Muscle layer of duodenum (tissue), 2 donors: ENCODE results near the gene PRR15.

Experiments
- H3K27ac ChIP-seq: one replicate; pipeline ENCODE4 v1.7.0; 2013; ENCODE audit warnings: mild to moderate bottlenecking, low read length
- H3K27me3 ChIP-seq: one replicate; pipeline ENCODE4 v1.7.0; 2013; ENCODE audit warnings: low read depth, mild to moderate bottlenecking, control low read depth, low read length
- H3K36me3 ChIP-seq, 2 donors: one replicate each; pipeline ENCODE4 v1.7.0; 2013; ENCODE audit warnings: low read length in 2 of 2, control low read depth in 1 of 2, mild to moderate bottlenecking in 1 of 2; ENCODE audit not compliant: insufficient read depth in 2 of 2, control insufficient read depth in 1 of 2
- H3K4me1 ChIP-seq, 2 donors: one replicate each; pipeline ENCODE4 v1.7.0; 2013; ENCODE audit warnings: low read length in 2 of 2, mild to moderate bottlenecking in 2 of 2, control low read depth in 1 of 2, moderate library complexity in 1 of 2; ENCODE audit not compliant: insufficient read depth in 2 of 2, control insufficient read depth in 1 of 2
- H3K4me3 ChIP-seq, 2 donors: one replicate each; pipeline ENCODE4 v1.7.0; 2013; ENCODE audit warnings: low read length in 2 of 2, low read depth in 1 of 2, mild to moderate bottlenecking in 1 of 2
- H3K9me3 ChIP-seq, 2 donors: one replicate each; pipeline ENCODE4 v1.7.0; 2013; ENCODE audit warnings: low read length in 2 of 2, control low read depth in 1 of 2, mild to moderate bottlenecking in 1 of 2; ENCODE audit not compliant: control insufficient read depth in 1 of 2
- donor health status: healthy.

PRR15 gene

DNA sequence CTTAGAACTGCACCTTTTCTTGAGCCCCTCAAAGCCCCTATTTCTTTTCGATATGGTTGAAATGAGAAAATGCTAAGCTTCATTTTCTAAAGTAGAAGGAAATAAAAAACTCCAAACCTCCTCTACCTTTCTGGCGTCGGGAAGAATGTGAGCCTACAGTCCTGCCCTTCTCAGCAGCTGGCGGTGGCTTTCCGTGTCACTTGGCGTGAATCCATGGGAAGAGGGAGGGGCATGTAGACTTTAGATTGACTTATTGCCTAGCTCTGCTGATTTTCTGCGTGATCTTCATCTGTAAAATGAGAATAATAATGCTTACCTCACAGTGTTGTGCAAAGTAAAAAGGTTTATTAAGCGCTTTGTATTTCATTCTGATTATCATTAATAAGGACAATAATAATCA is 35.0 kb downstream of the PRR15 start:
- Histone ChIP-seq H3K4me3 (no peak overlapping the region), H3K36me3 (no peaks in the 10 kb centered on the region), H3K27me3 (no peaks in the 10 kb centered on the region), H3K4me1 (no peaks in the 10 kb centered on the region), H3K9me3 (no peaks in the 10 kb centered on the region), H3K27ac (no peak overlapping the region)

DNA sequence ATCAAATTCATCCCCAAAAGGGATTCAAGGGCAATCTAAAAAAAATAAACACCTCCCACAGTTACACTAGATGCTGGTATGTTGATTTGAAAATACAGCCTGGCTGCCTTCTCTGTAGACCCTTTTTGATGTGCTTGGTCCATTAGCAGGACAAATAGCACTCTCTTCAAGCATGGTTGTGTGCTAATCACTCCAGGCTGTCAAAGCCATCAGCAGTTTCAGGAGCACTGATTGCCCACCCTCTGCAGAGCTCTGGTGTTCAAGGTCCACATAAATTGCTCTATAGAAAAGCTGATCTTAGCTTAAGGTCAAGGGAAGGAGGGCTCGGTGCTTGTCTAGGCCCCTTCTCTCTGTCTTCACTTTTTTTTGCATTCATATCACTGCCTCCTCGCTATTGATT is 35.4 kb downstream of the PRR15 start:
- H3K9me3 ChIP-seq = no peaks in the 10 kb centered on the region
- no peak overlapping the region for H3K27ac ChIP-seq
- H3K27me3 ChIP-seq = no peaks in the 10 kb centered on the region
- H3K36me3 ChIP-seq = no peaks in the 10 kb centered on the region
- H3K4me1 ChIP-seq = no peaks in the 10 kb centered on the region
- H3K4me3 ChIP-seq = no peak overlapping the region

DNA sequence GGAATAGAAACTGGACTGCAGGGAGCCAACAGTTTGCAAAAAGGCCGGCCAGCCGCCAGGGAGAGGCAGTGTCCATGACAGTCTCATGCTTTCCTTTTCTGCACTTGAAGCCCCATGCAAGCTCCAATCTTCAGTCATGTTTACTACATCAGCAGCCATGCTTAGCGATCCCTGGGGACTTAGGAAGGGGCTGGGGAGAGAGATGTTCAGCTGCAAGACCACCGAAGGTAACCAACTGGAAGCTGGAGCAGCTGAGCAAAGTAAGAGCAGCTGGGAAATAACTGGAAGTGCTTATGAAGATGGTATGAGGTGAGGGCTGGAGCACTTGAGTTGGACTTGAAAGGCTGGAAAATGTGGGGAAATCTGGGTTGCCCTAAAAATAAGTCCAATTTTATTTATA is 37.0 kb downstream of the PRR15 start:
- H3K27ac ChIP-seq = no peak overlapping the region
- H3K4me3 ChIP-seq = no peak overlapping the region
- no peaks in the 10 kb centered on the region for H3K4me1 ChIP-seq
- no peaks in the 10 kb centered on the region for H3K9me3 ChIP-seq
- no peaks in the 10 kb centered on the region for H3K27me3 ChIP-seq
- H3K36me3 ChIP-seq = no peaks in the 10 kb centered on the region

DNA sequence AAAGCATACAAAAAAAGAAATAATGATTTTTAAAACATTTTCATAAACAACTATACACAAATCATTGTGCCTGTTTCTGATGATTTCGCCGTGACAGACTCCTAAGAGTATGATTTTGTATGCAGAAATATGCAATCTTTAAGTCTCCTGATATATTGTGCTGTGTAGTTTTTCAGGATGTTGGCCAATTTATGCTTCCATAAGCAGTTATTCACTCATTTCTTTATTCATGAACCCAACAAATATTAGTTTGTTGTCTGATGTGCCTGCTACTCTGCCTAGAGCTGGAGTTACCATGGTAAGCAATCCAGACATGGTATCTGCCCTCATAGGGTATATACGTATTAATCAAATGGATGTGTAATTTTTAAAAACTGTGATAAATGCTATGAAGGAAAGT is 40.4 kb downstream of the PRR15 start:
- no peaks in the 10 kb centered on the region for H3K36me3 ChIP-seq
- H3K27me3 ChIP-seq = no peaks in the 10 kb centered on the region
- H3K9me3 ChIP-seq = no peaks in the 10 kb centered on the region
- H3K27ac ChIP-seq = no peak overlapping the region
- no peaks in the 10 kb centered on the region for H3K4me1 ChIP-seq
- no peak overlapping the region for H3K4me3 ChIP-seq

DNA sequence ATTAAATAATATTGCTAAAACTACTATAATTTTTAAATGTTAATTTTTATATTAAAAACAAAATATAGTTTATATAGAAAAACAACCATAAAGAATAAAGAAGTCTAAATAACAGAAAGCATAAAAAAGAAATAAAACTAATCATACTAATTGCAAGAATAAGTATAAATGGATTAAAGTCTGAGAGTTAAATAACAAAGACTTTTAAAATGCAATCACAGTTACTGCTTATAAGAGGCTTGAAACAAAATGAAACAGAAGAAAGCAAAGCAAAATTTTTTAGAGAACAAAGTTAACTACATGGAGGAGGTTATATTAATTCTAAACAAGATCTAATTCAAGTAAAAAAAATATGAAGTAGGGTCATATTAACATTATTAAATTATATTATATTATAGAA is 41.1 kb downstream of the PRR15 start:
- Histone ChIP-seq H3K9me3 (no peaks in the 10 kb centered on the region), H3K27ac (no peak overlapping the region), H3K4me3 (no peak overlapping the region), H3K27me3 (no peaks in the 10 kb centered on the region), H3K4me1 (no peaks in the 10 kb centered on the region), H3K36me3 (no peaks in the 10 kb centered on the region)

DNA sequence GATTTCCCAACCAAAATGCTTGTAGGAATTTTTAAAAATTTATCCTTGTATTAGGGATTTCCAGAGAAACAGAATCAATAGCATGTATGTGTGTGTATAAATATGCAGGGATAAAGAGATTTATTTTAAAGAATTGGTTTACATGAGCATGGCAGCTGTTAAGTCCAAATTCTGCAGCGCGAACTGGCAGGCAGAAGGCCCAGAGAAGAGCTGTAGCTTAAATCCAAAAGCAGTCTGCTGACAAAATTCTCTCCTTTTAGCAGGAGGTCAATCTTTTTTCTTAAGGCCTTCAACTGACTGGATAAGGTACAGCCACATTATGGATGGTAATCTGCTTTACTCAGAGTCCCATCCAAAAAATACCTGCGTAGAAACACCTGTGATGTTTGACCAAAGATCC is 42.0 kb downstream of the PRR15 start:
- Histone ChIP-seq H3K36me3 (no peaks in the 10 kb centered on the region), H3K4me1 (no peaks in the 10 kb centered on the region), H3K27me3 (no peaks in the 10 kb centered on the region), H3K9me3 (no peaks in the 10 kb centered on the region), H3K27ac (no peak overlapping the region), H3K4me3 (no peak overlapping the region)

DNA sequence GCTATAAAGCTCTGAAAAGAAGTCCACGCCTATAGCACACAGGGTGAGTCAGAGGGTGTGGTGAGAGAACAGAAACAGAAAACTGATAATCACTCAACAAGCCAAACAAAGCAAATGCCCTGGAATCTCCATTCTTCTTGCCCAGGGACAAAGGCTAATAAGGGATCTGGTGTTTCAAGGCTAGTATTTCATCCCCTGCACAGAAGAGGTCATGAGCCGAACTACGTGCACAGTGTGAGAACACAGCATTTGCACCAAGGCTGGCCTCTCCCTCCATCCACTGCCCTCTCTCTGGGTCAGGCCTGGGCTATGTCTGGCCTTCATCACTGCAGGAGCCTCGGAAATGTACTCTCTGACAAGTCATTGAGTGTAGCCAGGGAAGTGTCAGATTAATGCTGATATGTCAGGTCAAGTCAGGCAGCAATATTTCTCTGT is 42.7 kb downstream of the PRR15 start:
- no peaks in the 10 kb centered on the region for H3K36me3 ChIP-seq
- no peaks in the 10 kb centered on the region for H3K4me1 ChIP-seq
- no peaks in the 10 kb centered on the region for H3K9me3 ChIP-seq
- no peak overlapping the region for H3K27ac ChIP-seq
- H3K4me3 ChIP-seq = no peak overlapping the region
- H3K27me3 ChIP-seq = no peaks in the 10 kb centered on the region

DNA sequence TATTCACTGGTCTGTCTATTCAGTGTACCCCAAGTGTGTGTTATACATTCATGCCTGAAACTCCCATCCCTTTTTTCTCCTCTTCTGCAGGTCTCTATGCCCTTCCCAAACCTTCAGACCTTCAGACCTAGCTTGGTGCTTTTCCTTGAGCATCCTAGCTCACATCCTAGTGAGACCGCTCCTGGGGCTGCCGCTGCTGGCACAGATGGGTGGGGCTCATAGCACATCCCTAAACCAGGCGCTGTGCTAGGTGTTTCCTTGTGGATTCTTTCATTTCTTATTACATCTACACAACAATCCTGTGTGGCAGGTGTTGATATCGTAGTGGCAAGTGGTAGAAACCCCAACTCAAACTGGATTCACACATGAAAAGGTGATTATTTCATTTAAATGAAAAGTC is 43.2 kb downstream of the PRR15 start:
- Histone ChIP-seq H3K9me3 (no peaks in the 10 kb centered on the region), H3K4me3 (no peak overlapping the region), H3K27ac (no peak overlapping the region), H3K27me3 (no peaks in the 10 kb centered on the region), H3K36me3 (no peaks in the 10 kb centered on the region), H3K4me1 (no peaks in the 10 kb centered on the region)

DNA sequence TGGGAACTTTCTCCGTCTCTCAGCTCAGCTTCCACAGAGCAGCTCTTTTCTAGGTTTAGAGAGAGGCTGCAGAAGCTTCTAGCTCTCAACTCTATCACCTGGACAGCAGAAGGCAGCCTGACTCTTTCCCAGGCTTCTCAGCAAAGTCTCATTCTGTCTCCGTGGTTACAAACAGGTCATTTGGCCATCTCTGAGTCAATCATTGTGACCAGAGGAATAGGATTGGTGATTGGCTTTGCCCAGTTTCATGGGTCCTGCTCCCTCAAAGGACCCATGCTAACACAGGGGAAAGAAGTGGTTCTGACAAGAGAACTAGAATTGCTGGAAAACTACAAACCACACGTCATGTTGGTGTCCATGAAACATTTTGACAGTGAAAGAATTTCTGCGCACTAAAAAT is 43.6 kb downstream of the PRR15 start:
- Histone ChIP-seq H3K4me1 (no peaks in the 10 kb centered on the region), H3K27me3 (no peaks in the 10 kb centered on the region), H3K27ac (no peak overlapping the region), H3K36me3 (no peaks in the 10 kb centered on the region), H3K4me3 (no peak overlapping the region), H3K9me3 (no peaks in the 10 kb centered on the region)

DNA sequence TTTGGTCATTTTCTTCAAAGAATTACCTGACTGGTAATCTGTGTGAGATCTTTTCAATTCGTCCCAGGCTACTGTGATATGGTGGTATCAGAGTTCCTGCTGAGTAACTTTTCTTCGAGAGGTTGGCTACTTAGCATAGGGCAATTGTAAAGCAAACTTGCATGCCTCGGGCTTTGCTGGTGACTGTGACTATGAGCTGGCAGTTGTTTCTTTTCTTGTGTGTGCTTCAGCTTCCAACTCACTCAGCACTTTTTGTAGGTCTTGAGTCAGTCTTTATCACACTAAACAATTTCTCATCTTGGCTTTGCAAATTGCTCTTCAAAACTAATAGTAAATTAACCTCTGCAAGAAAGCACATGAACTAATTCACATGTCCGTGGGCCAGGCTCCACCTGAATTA is 44.3 kb downstream of the PRR15 start:
- Histone ChIP-seq H3K27me3 (no peaks in the 10 kb centered on the region), H3K4me3 (no peak overlapping the region), H3K9me3 (no peaks in the 10 kb centered on the region), H3K27ac (no peak overlapping the region), H3K36me3 (no peaks in the 10 kb centered on the region), H3K4me1 (no peaks in the 10 kb centered on the region)

DNA sequence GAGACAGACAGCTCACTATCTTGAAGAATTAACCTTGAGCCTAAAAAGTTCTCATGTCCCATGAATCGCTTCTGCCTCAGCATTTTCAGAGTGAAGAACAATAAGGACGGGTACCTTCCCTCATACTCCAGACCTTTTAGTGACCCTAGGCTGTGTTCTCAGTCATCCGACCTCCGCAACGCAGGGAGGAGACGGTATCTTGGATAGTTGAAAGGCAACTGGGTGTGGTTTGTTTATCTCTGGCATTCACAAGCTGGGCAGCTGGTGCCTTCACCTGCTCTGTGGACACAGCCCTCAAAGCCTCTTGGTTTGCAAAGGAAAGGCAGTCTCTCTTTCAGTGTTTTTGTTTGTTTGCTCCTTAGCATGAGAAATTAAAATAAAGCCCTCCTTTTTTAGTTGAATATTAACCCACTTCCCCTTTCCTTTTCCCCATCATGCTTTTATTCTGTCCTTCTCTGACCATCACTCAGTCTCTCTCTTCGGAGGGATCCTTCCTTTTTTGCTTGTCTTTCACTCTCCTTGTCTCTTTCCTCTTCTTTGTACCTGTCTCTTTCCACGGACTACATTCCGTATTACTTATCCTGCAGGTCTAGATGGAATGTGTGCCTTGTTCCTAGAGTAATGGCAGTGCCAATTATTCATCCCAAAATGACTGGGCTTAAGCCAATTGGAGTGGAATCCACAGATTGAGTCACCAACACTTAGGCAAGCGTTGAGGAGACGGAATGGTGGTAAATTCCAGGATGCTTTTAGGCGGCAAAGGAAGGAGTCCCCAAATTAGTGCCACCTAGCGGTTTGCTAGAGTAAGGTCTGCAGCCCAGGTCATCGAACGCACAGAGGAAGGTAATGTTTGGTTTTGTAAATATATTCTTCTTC is 45.8 kb downstream of the PRR15 start:
- Histone ChIP-seq H3K36me3 (no peaks in the 10 kb centered on the region), H3K4me1 (no peaks in the 10 kb centered on the region)

DNA sequence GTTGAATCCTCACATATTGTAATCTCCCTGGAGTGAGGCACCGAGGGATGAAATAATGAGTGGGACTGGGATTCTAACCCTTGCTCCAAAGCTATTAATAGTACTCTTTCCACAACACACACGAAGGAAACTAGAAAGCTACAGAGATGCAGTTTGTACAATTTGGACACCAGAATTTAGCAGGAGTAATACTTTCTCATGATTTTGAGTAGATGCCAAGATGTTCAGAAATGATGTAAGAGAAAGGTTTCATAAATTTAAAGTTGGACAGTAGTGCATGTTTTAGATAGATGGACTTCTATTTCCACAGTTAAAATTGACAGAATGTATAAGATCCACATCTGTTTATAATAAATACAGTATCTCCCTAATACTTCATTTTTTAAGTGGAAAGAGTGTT is 46.5 kb downstream of the PRR15 start:
- H3K4me3 ChIP-seq = no peak overlapping the region
- no peaks in the 10 kb centered on the region for H3K36me3 ChIP-seq
- no peaks in the 10 kb centered on the region for H3K4me1 ChIP-seq
- no peaks in the 10 kb centered on the region for H3K27me3 ChIP-seq
- H3K27ac ChIP-seq = no peak overlapping the region
- H3K9me3 ChIP-seq = no peaks in the 10 kb centered on the region

More for the DNA sequence above, 45.8 kb downstream of the PRR15 start:
- Histone ChIP-seq H3K27ac (no peak overlapping the region), H3K27me3 (no peaks in the 10 kb centered on the region), H3K4me3 (peak overlapping the region in 1 of 2 donors; percentile 14), H3K9me3 (no peaks in the 10 kb centered on the region)
